Coronary artery (tissue), 2 donors: ENCODE data around the gene TMEM273.

Experiments
- DNase-seq: peaks from one replicate; pipeline ENCODE4 v3.0.0-alpha.2; 2017; ENCODE audit warnings: low spot score
- H3K27ac ChIP-seq, 2 donors: fragments of 200-600 bp; sonication (generic); one replicate each; pipeline ENCODE4 v1.5.1; 2016 to 2019
- H3K4me3 ChIP-seq: fragments of 200-600 bp; sonication (generic); 2 replicates; pipeline ENCODE4 v1.5.1; 2016; ENCODE audit warnings: mild to moderate bottlenecking, moderate library complexity
- CTCF ChIP-seq: fragments of 200-600 bp; sonication (generic); IDR thresholded peaks from one replicate; pipeline ENCODE4 v1.5.1; 2019; ENCODE audit warnings: antibody characterized with exemption

Gene TMEM273

GRCh38 chr10:49219248-49219647 lies 31.1 kb upstream of the TMEM273 start:
- TF ChIP-seq CTCF, result no peak
- Histone ChIP-seq H3K27ac (no peak overlapping the region), H3K4me3 (no peak overlapping the region)
- no peak for DNase-seq

GRCh38 chr10:49218480-49218879 lies 30.3 kb upstream of the TMEM273 start:
- H3K27ac ChIP-seq, result no peak overlapping the region
- TF ChIP-seq CTCF, result no peak

GRCh38 chr10:49217645-49218044 lies 29.5 kb upstream of the TMEM273 start:
- Histone ChIP-seq H3K27ac (no peak overlapping the region), H3K4me3 (no peak overlapping the region)
- DNase-seq, result no peak
- no peak for TF ChIP-seq CTCF

More at GRCh38 chr10:49218480-49218879, 30.3 kb upstream of the TMEM273 start:
- H3K4me3 ChIP-seq, result no peak overlapping the region
- DNase-seq, result no peak

- Histone ChIP-seq H3K27ac (no peak overlapping the region), H3K4me3 (no peak overlapping the region)
- DNase-seq, result no peak
- no peak for TF ChIP-seq CTCF
Observed at GRCh38 chr10:49213211-49213610, 25.0 kb upstream of the TMEM273 start.

GRCh38 chr10:49212783-49213182 lies 24.6 kb upstream of the TMEM273 start:
- H3K27ac ChIP-seq, result no peak overlapping the region
- H3K4me3 ChIP-seq, result no peak overlapping the region
- no peak for TF ChIP-seq CTCF
- no peak for DNase-seq

- no peak overlapping the region for H3K27ac ChIP-seq
- H3K4me3 ChIP-seq, result no peak overlapping the region
- no peak for TF ChIP-seq CTCF
- no peak for DNase-seq
Observed at GRCh38 chr10:49212076-49212475, 23.9 kb upstream of the TMEM273 start.

GRCh38 chr10:49208996-49209395 lies 20.8 kb upstream of the TMEM273 start:
- no peak for DNase-seq
- no peak overlapping the region for H3K27ac ChIP-seq
- no peak for TF ChIP-seq CTCF
- H3K4me3 ChIP-seq, result no peak overlapping the region
